Amniotic stem cell (primary cell): ENCODE results near the gene RDH5.
"Not testable (repeated sequence)": the region's sequence is repeated elsewhere in the genome, so short reads cannot be mapped to it uniquely, and the experiment has no call there.

Experiments used
- DNase-seq: peaks from one replicate; lab custom pipeline; 2025; lab: John Stamatoyannopoulos, UW

RDH5 gene

DNA sequence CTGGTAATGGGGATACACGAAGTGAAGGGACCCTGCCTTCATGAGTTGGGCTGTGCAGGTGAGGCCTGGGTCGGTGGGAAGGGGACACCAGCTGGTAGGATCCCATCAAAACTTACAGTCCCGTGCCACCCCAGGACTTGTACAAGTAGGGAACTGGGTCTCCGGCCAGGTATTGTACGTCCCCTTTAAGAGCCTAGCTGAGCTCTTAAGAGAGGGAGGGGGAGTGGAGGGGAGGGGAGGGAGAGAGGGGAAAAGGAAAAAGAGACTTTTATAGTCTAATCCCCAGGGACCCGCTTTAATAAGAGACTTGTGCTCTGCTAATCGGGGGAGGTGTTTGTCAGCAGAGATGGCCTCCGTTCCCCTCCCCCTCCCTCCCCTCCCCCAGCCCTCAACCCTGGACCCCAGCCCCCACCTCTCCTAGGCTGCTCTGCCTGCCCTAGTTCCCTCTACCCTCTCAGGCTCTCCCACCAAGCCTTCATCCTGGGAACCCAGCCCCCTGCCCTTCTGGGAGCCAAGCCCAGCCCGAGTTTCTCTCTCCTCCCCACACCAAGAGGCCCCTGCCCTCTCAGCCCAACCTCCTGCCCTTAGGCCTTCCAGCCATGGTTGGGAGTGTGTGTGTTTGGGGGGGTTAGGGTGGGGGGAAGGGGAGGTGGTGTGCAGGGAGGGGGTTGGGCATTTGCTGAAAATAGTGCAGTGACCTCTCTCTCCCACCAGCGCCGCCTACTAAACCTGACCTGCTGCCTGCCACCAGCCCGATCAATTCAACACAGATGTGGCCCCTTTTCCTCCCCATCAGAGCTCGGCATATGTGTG, 25.4 kb downstream of the RDH5 start:
- no peak for DNase-seq

DNA sequence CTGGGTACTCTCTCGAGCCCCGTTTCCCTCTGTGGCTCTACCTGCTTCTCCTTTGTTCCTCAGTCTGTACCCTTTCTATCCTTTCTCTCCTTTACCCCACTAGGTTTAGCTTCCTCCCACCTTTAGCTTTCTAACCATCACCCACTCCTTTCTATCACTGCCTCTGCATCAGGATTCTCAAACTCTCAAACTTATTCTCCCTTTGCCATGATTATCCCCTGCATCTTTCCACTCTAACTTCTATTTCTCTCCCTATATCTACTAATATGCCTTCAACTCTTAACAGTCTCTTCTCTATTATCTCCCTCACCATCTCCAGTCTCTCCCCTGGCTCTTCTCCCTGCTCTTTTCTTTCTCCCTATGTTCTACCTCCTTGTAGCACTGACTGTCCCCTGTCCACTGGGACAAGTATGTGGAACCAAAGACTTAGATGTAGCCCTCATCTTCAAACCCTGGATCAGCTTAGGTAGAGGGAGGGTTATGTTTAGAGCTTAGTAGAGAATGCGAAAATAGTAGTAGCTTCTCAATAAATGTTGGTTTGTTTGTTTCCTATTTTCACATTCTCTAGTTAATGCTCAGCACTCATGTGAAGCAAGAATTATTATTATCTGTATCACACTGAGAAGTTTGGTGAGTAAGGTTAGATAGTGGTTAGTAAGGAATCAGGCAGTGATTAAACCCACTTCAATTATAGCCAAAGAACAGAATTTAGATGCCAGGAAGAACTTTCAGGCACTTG, 26.1 kb downstream of the RDH5 start:
- no peak for DNase-seq

DNA sequence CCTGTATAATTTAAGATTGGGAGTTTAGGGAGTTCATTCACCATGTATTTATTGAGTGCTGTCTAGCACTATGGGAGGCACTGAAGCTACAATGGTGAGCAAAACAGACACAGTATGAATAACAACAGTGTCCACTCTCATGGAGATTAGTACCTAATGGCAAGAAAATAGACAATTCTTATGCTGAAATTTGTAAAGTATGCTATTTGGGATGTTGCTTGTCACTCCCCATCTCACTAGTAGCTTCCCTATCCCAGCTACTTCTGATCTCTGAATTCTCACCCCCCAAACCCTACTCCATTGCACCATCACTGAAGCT, 26.7 kb downstream of the RDH5 start:
- no peak for DNase-seq

DNA sequence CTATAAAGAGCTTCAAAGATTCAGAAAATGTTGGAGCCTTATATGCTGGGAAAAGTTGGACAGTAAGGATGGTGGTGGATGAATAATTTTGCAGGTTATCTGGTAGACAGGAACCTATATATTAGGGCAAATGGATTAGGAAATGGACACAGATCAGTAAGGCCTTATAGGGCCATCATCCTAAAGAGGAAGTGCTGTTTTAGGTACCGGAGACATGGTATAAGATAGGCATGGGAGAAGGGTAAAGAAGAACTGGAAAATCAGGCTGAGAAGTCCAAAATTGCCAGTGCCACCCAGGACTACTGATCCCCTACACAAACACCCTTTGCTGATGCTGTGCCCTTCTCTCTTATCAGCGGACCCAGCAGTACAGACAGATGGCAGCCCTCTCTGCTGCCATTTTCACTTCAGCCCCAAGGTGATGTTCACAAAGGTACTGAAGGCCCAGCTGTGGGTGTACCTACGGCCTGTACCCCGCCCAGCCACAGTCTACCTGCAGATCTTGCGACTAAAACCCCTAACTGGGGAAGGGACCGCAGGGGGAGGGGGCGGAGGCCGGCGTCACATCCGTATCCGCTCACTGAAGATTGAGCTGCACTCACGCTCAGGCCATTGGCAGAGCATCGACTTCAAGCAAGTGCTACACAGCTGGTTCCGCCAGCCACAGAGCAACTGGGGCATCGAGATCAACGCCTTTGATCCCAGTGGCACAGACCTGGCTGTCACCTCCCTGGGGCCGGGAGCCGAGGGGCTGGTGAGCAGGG, 28.2 kb downstream of the RDH5 start:
- no peak for DNase-seq

DNA sequence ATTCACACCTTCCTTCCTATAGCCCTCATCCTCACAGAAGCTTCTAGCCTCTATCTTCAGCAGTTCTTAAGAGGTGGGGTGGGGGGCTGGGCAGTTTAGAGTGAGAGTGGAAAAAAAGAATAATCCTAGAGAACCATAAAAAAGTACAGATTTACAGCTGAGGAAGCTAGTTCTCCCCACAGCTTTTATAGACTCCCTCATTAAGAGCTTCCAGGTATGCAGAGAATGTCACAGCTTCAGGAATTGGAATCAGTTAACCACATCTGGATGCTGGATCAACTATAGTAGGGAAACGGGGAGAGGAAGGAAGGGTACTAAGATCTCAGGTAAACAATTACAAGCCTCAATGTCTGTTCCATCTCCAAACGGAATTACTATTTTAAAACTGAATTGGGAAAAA, 35.1 kb downstream of the RDH5 start:
- DNase-seq = no peak

DNA sequence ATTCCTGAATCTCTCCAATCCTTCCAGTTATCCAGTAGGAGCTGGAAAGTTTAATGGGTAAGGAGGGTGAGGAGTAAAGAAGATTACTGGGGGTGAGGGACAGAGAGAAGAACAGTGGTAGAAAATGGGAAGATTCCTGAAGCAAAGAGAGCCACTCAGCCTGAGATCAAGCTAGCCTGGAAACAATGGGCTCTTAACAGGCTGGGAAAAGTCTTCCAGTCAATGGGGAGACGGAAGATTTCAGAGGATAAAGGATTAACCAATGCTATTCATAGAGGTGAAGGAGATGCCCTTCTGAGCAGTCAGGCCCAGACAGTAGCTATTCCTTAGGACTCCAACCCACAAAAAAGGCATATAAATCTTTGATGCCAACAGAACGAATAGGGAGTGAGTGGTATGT, 37.5 kb downstream of the RDH5 start:
- DNase-seq = no peak

DNA sequence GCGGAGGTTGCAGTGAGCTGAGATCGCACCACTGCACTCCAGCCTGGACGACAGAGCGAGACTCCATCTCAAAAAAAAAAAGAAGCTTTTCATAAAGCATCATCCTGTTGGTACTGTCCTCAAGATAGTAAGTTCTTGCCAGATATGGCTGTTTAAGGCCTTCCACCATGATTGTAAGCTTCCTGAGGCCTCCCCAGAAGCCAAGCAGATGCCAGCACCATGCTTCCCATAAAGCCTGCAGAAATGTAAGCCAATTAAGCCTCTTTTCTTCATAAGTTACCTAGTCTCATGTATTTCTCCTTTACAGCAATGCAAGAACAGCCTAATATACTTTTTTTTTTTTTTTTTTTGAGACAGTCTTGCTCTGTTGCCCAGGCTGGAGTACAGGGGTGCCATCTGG, 38.4 kb downstream of the RDH5 start:
- DNase-seq = not testable (repeated sequence)

- DNase-seq = no peak
These were observed 40.5 kb downstream of the RDH5 start for GRCh38 chr12:55760663-55761062.

DNA sequence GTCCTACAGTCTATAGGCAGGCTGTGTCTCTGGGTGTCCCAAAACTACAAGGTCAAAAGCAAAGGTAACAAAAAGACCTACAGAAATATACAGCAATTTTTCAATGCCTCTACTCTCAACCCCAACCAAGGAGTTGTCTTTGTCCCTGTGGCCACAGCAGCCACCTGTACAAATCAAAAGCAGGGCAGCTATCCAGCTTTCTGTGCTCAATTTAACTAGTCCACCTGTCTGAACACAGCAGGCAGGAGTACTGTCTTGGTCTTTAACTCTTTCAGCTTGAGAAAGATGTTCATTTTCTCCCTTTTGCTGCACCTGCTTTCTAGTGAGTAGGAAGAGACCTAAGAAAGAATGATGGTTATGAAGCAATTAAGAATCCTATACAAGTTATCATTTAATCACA, 42.5 kb downstream of the RDH5 start:
- no peak for DNase-seq

- DNase-seq = no peak
These were observed 45.6 kb downstream of the RDH5 start for GRCh38 chr12:55765736-55766290.

- DNase-seq = no peak
These were observed 47.0 kb downstream of the RDH5 start for GRCh38 chr12:55767156-55767555.

DNA sequence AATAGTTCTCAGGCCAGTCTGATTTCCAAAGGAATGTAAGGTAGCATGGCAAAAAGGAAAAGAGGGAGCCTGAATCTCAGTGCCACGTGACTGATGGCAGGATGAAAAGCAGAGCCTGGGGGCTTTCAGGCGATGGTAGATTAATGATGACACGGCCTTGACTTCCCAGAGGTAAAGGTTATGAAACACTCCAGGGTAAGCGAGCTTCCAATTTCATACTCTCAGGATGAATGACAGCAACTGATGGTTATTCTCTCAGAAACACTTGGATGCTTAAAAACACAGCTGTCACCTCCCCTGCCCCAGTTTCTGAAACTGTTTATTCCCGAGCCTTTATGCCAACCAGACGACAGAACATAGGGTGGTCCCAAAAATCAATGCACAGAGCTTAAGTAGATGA, 51.5 kb downstream of the RDH5 start:
- DNase-seq = no peak
